Endothelial cell of umbilical vein (primary cell): Measurements from ENCODE around the gene CERS6. TPM values are rescaled to one million over a fixed set of nuclear protein-coding genes. Genes with fewer than 3 reads are reported as not detected.

Source experiments
- BruUV-seq: library from RNA; stranded (reverse); fragments of 400-500 nt; replicated peaks from 2 replicates; lab custom pipeline; 2021; lab: Mats Ljungman, UMichigan
- CTCF ChIA-PET: fragments of 300-600, 350-600 bp; sonication (Branson Sonifier 250); formaldehyde crosslinking; loops from one replicate; lab custom pipeline; 2021; ENCODE audit warnings: antibody characterized with exemption, inconsistent platforms; lab: Charles Lee
- POLR2A ChIA-PET: fragments of 300-600, 350-600 bp; sonication (Branson Sonifier 250); formaldehyde crosslinking; loops from one replicate; lab custom pipeline; 2021; ENCODE audit warnings: antibody characterized with exemption, inconsistent platforms; lab: Charles Lee
- DNase-seq: peaks from one replicate; pipeline ENCODE4 v3.0.0-alpha.2; 2011; ENCODE audit warnings: low read depth, low spot score
- FAIRE-seq: peaks from 2 replicates; lab custom pipeline; 2011; peaks lifted over from hg19 to GRCh38; lab: Jason Lieb, UNC
- H2AFZ ChIP-seq: 2 replicates; pipeline ENCODE4 v1.6.0; 2012; ENCODE audit warnings: low read depth, low read length, control low read depth, inconsistent platforms
- H3K27ac ChIP-seq: 2 replicates; pipeline ENCODE4 v1.5.1; 2011; ENCODE audit warnings: low read depth, mild to moderate bottlenecking, control low read depth, low read length, moderate library complexity; ENCODE audit not compliant: insufficient read depth
- H3K27me3 ChIP-seq, 2 experiments: 2 replicates each; pipeline versions ENCODE4 v1.6.0 to v1.6.1; 2011; ENCODE audit warnings: low read length in 2 of 2, mixed read lengths in 1 of 2; ENCODE audit not compliant: control insufficient read depth in 2 of 2, insufficient read depth in 2 of 2
- H3K36me3 ChIP-seq, 2 experiments: 2 replicates in 1 of 2; 3 replicates in 1 of 2; pipeline ENCODE4 v1.5.1; 2011; ENCODE audit warnings: low read length in 2 of 2, mild to moderate bottlenecking in 1 of 2, moderate library complexity in 1 of 2; ENCODE audit not compliant: control insufficient read depth in 2 of 2, insufficient read depth in 2 of 2; ENCODE audit errors: extremely low read depth in 1 of 2
- H3K4me1 ChIP-seq: 3 replicates; pipeline ENCODE4 v1.5.1; 2011; ENCODE audit warnings: mild to moderate bottlenecking, low read length; ENCODE audit not compliant: control insufficient read depth, insufficient read depth; ENCODE audit errors: extremely low read depth
- H3K4me2 ChIP-seq: 2 replicates; pipeline ENCODE4 v1.6.1; 2011; ENCODE audit warnings: low read length, control low read depth, mixed read lengths; ENCODE audit not compliant: insufficient read depth
- H3K4me3 ChIP-seq, 3 experiments: fragments of 200-600 bp in 1 of 3; sonication (generic), shearing (Covaris generic) in 1 of 3; replicated peaks in 1 of 3; 2 replicates each; pipeline ENCODE4 v1.5.1; 2011 to 2016; ENCODE audit warnings: control low read depth in 3 of 3, low read length in 3 of 3, mild to moderate bottlenecking in 2 of 3, inconsistent platforms in 1 of 3, low read depth in 1 of 3, moderate library complexity in 1 of 3; ENCODE audit not compliant: insufficient read depth in 1 of 3
- H3K79me2 ChIP-seq: 2 replicates; pipeline ENCODE4 v1.6.0; 2012; ENCODE audit warnings: low read length, inconsistent platforms; ENCODE audit not compliant: control insufficient read depth, insufficient read depth
- H3K9ac ChIP-seq: replicated peaks from 2 replicates; pipeline ENCODE3; 2011; ENCODE audit warnings: low read length, control low read depth; ENCODE audit not compliant: insufficient read depth; ENCODE audit errors: extremely low read depth
- H3K9me1 ChIP-seq: replicated peaks from 3 replicates; pipeline ENCODE4 v1.6.0; 2011; ENCODE audit warnings: mild to moderate bottlenecking, low read length; ENCODE audit not compliant: control insufficient read depth, insufficient read depth; ENCODE audit errors: extremely low read depth
- H3K9me3 ChIP-seq: replicated peaks from 2 replicates; pipeline ENCODE4 v1.5.1; 2012; ENCODE audit warnings: low read length, inconsistent platforms; ENCODE audit not compliant: control insufficient read depth, insufficient read depth
- H4K20me1 ChIP-seq: replicated peaks from 2 replicates; pipeline ENCODE3; 2011; ENCODE audit warnings: mild to moderate bottlenecking, low read length; ENCODE audit not compliant: control insufficient read depth, insufficient read depth; ENCODE audit errors: extremely low read depth
- CTCF ChIP-seq, 2 donors: IDR thresholded peaks; 1 replicate in 1 of 2; 2 replicates in 1 of 2; pipeline ENCODE4 v1.5.1; 2011; ENCODE audit warnings: low read length in 2 of 2, mild to moderate bottlenecking in 2 of 2, moderate library complexity in 2 of 2, control low read depth in 1 of 2, inconsistent platforms in 1 of 2, low read depth in 1 of 2; ENCODE audit not compliant: insufficient read depth in 1 of 2; ENCODE audit errors: extremely low read depth in 1 of 2
- EZH2 ChIP-seq: IDR thresholded peaks from 2 replicates; pipeline ENCODE4 v1.6.1; 2012; ENCODE audit warnings: borderline replicate concordance, low read depth, mild to moderate bottlenecking, moderate library complexity, low read length, inconsistent platforms; ENCODE audit not compliant: severe bottlenecking
- FOS ChIP-seq: IDR thresholded peaks from 2 replicates; pipeline ENCODE4 v1.6.1; 2011; ENCODE audit warnings: mild to moderate bottlenecking, low read length, moderate library complexity, borderline replicate concordance; ENCODE audit not compliant: insufficient read depth
- JUN ChIP-seq: IDR thresholded peaks from 2 replicates; pipeline ENCODE4 v1.6.1; 2011; ENCODE audit warnings: borderline replicate concordance, low read depth; ENCODE audit not compliant: insufficient read length, insufficient read depth
- MAX ChIP-seq: IDR thresholded peaks from 2 replicates; pipeline ENCODE4 v1.6.1; 2011; ENCODE audit not compliant: insufficient read depth, insufficient read length
- MYC ChIP-seq: IDR thresholded peaks from one replicate; pipeline ENCODE4 v1.6.1; 2011; ENCODE audit warnings: mild to moderate bottlenecking, low read depth, low read length
- POLR2AphosphoS5 ChIP-seq: IDR thresholded peaks from 2 replicates; pipeline ENCODE4 v1.6.1; 2012; ENCODE audit warnings: low read depth, mild to moderate bottlenecking, control low read depth, low read length, moderate library complexity; ENCODE audit not compliant: insufficient read depth
- dilution Hi-C: fragments of 300-500 bp; cut with MboI; formaldehyde crosslinking; loops from one replicate; pipeline ENCODE4 v1.15.0; 2019; ENCODE audit warnings: low sequenced_read_pairs; ENCODE audit not compliant: extremely low pct_ligation_motif_present
- intact Hi-C: fragments of 100-400 bp; cut with micrococcal nuclease; formaldehyde crosslinking; loops from one replicate; pipeline ENCODE4 v1.10.0; 2022
- polyA plus RNA-seq, 4 experiments: library from polyadenylated mRNA; depleted of rRNA in 3 of 4; stranded (reverse) in 3 of 4; unstranded in 1 of 4; fragments of >200 nt; gene quantifications; 2 replicates each; pipeline versions ENCODE4 v1.2.1 to v1.2.3, GENCODE V29; 2011 to 2012; ENCODE audit warnings: missing spikeins in 1 of 4
- total RNA-seq: library from RNA; stranded (reverse); gene quantifications from 2 replicates; pipeline ENCODE4 v1.2.3, GENCODE V29; 2021

Gene CERS6
- total and polyA plus RNA-seq, 2 donors (not counting 3 experiments of a cell fraction or from before 2014, with no cell fraction given) = 2.7 to 11.7 TPM

GRCh38 chr2:168705534-168706470 lies 249.7 kb downstream of the CERS6 start:
- POLR2A ChIA-PET = no interaction called here
- no TSS peak for BruUV-seq
- Histone ChIP-seq H4K20me1 (no peaks in the 10 kb centered on the region), H3K27me3 (no peaks in the 10 kb centered on the region), H3K4me2 (no peak overlapping the region), H3K9me1 (no peaks in the 10 kb centered on the region), H3K4me1 (no peaks in the 10 kb centered on the region), H3K36me3 (no peaks in the 10 kb centered on the region), H3K9ac (no peak overlapping the region), H2AFZ (no peak overlapping the region), H3K27ac (no peak overlapping the region), H3K9me3 (no peaks in the 10 kb centered on the region), H3K79me2 (no peaks in the 10 kb centered on the region), H3K4me3 (no peak overlapping the region)
- CTCF ChIA-PET = interaction anchor here (0.7 to 2.4 kb wide), 6 partner anchors 14 to 359 kb away, joined by 3 to 21 read pairs (median 4); no protein-coding TSS in a partner anchor
- dilution Hi-C loops (no loop called here), intact Hi-C loops (loop anchor here (1.0 to 10.0 kb wide), 4 partner anchors 51 to 571 kb away; partner anchors contain the start of gene CERS6)
- TF ChIP-seq CTCF (IDR thresholded peaks at IDR 0.05; ENCODE audit: extremely low read depth in 1 of 2, insufficient read depth in 1 of 2, low read depth in 1 of 2, low read length in 2 of 2) (peak; percentile 24 to 36), JUN (no peak), MYC (no peak), POLR2AphosphoS5 (no peak), FOS (no peak), EZH2 (no peak), MAX (no peak)
- DNase-seq (peak; percentile 29), FAIRE-seq (no peak)
